ENCODE data around the gene ADNP.

The ADNP gene

DNA sequence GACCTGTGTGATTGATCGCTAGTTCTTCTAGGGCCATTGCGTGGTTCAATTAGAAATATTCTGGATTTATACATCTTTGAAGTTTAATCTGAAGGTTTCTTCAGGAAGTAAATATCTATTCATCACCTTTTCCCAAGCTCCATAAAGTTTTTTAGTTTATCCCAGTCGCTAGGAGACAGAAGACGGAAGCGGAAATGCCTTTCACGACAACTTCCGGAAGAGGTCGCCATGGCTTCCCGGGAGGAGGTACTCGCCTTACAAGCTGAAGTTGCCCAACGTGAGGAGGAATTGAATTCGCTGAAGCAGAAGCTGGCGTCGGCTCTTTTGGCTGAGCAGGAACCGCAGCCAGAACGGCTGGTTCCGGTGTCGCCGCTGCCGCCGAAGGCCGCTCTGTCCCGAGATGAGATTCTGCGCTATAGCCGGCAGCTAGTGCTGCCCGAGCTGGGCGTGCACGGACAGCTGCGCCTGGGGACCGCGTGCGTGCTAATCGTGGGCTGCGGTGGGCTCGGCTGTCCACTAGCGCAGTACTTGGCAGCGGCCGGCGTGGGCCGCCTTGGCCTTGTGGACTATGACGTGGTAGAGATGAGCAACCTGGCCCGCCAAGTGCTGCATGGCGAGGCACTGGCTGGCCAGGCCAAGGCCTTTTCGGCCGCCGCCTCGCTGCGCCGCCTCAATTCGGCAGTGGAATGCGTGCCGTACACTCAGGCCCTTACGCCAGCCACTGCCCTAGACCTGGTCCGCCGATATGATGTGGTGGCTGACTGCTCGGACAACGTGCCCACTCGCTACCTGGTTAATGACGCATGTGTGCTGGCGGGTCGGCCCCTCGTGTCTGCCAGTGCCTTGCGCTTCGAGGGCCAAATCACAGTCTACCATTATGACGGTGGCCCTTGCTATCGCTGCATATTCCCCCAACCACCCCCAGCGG, 27.6 kb upstream of the ADNP start, which contains the start of gene MOCS3:
TSS of gene MOCS3 (plus strand) at position 204 of the 928 bp plus-strand sequence. CDS start at position 229, 25 bp downstream.
- Histone ChIP-seq H3K9me3 (ENCODE audit: control insufficient read depth in 1 of 2, low read length in 2 of 2) (no peaks in the 10 kb centered on the region), H3K36me3 (ENCODE audit: control insufficient read depth in 1 of 2, insufficient read depth in 2 of 2, low read length in 2 of 2) (peaks cover 0 to 28% of the 10 kb centered on the region in 2 donors), H3K4me1 (ENCODE audit: control insufficient read depth in 1 of 2, insufficient read depth in 2 of 2, low read length in 2 of 2) (peaks cover 12 to 54% of the 10 kb centered on the region in 2 donors), H3K4me3 (ENCODE audit: low read depth in 1 of 2, low read length in 2 of 2) (peak within 1 kb of the TSS; percentile 95 to 99), H3K27me3 (ENCODE audit: low read depth, low read length) (no peaks in the 10 kb centered on the region), H3K27ac (ENCODE audit: low read length) (peak within 1 kb of the TSS; percentile 98)

DNA sequence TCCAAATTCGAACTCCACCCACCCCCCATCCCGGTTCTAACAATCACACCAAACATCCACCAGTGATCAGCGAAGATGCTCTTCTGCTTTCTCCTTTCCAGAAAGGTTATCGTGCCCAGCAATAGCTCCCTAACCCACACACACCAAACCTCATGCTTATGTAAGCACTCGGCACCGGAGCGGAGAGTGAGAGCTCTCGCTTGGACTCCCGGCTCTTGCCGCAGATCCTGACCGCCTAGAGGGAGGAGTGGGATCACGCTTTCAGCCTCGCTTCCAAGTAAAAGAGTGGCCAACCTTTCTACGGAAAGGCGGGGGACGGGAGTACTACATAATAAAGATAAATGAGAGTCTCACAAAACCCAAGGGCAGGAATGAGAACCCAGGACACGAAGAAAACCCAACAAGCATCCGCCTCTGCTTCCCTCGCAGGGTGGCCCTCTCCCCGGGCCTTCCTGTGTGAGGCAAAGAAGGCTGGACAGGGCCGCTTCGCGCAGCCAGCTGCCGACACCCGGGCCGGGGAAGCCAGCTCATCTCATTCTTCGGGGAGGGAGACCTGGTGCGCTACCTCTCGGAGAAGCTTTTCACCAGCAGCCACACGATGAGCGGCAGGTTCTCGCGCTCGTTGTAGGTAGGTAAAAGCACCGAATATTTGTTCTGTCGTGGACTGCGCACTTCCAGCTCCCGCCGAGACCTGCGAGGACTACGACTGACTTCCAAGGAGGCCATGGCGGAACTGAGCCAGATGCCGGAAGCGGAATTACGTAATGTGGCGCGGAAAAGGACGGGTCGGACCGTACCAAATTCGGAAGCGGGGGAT, 26.8 kb upstream of the ADNP start, which contains the start of gene DPM1:
TSS of gene DPM1 (minus strand) at position 735 of the 817 bp plus-strand sequence. CDS start at position 726, 9 bp downstream.
- H3K36me3 ChIP-seq (ENCODE audit: control insufficient read depth in 1 of 2, insufficient read depth in 2 of 2, low read length in 2 of 2), result peaks cover 0 to 36% of the 10 kb centered on the region in 2 donors
- H3K4me3 ChIP-seq (ENCODE audit: low read depth in 1 of 2, low read length in 2 of 2), result peak within 1 kb of the TSS; percentile 95 to 99
- no peaks in the 10 kb centered on the region for H3K27me3 ChIP-seq (ENCODE audit: low read depth, low read length)
- peak within 1 kb of the TSS; percentile 98 for H3K27ac ChIP-seq (ENCODE audit: low read length)
- no peaks in the 10 kb centered on the region for H3K9me3 ChIP-seq (ENCODE audit: control insufficient read depth in 1 of 2, low read length in 2 of 2)
- H3K4me1 ChIP-seq (ENCODE audit: control insufficient read depth in 1 of 2, insufficient read depth in 2 of 2, low read length in 2 of 2), result peaks cover 12 to 54% of the 10 kb centered on the region in 2 donors

- Histone ChIP-seq H3K9me3 (ENCODE audit: control insufficient read depth in 1 of 2, low read length in 2 of 2) (no peaks in the 10 kb centered on the region), H3K27me3 (ENCODE audit: low read depth, low read length) (no peaks in the 10 kb centered on the region), H3K4me1 (ENCODE audit: control insufficient read depth in 1 of 2, insufficient read depth in 2 of 2, low read length in 2 of 2) (peaks cover 12 to 54% of the 10 kb centered on the region in 2 donors), H3K27ac (ENCODE audit: low read length) (peak overlapping the region; percentile 98), H3K36me3 (ENCODE audit: control insufficient read depth in 1 of 2, insufficient read depth in 2 of 2, low read length in 2 of 2) (peaks cover 0 to 38% of the 10 kb centered on the region in 2 donors), H3K4me3 (ENCODE audit: low read depth in 1 of 2, low read length in 2 of 2) (peak overlapping the region; percentile 95 to 99)
Measured at GRCh38 chr20:50957276-50957675, 26.0 kb upstream of the ADNP start.

- H3K4me1 ChIP-seq (ENCODE audit: control insufficient read depth in 1 of 2, insufficient read depth in 2 of 2, low read length in 2 of 2), result peaks cover 5 to 27% of the 10 kb centered on the region in 2 donors
- H3K4me3 ChIP-seq (ENCODE audit: low read depth in 1 of 2, low read length in 2 of 2), result no peak overlapping the region
- H3K27ac ChIP-seq (ENCODE audit: low read length), result no peak overlapping the region
- no peaks in the 10 kb centered on the region for H3K9me3 ChIP-seq (ENCODE audit: control insufficient read depth in 1 of 2, low read length in 2 of 2)
- H3K36me3 ChIP-seq (ENCODE audit: control insufficient read depth in 1 of 2, insufficient read depth in 2 of 2, low read length in 2 of 2), result peaks cover 17 to 56% of the 10 kb centered on the region in 2 donors
- H3K27me3 ChIP-seq (ENCODE audit: low read depth, low read length), result no peaks in the 10 kb centered on the region
Measured at GRCh38 chr20:50953821-50954220, 22.6 kb upstream of the ADNP start.

DNA sequence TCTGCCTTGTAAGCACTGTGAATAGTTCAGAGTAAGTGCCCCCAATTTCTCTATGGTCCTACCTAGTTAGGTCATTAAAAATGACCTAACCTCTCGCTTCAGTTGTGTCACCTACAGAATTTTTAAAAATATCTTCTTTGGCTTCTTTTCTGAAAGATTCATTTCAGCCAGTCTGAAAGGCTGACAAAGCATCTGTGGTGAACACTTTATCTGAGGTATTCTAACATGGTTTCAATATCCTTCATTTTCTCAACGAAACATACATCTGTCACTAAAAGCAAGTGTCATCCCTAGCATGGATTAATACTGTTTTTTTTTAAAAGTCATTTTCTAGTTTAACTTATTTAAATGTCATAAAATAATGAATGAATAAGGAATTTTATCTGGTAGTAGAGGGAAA, 22.0 kb upstream of the ADNP start:
- Histone ChIP-seq H3K27ac (ENCODE audit: low read length) (no peak overlapping the region), H3K9me3 (ENCODE audit: control insufficient read depth in 1 of 2, low read length in 2 of 2) (no peaks in the 10 kb centered on the region), H3K4me3 (ENCODE audit: low read depth in 1 of 2, low read length in 2 of 2) (no peak overlapping the region), H3K27me3 (ENCODE audit: low read depth, low read length) (no peaks in the 10 kb centered on the region), H3K36me3 (ENCODE audit: control insufficient read depth in 1 of 2, insufficient read depth in 2 of 2, low read length in 2 of 2) (peaks cover 17 to 53% of the 10 kb centered on the region in 2 donors), H3K4me1 (ENCODE audit: control insufficient read depth in 1 of 2, insufficient read depth in 2 of 2, low read length in 2 of 2) (peaks cover 5 to 27% of the 10 kb centered on the region in 2 donors)

DNA sequence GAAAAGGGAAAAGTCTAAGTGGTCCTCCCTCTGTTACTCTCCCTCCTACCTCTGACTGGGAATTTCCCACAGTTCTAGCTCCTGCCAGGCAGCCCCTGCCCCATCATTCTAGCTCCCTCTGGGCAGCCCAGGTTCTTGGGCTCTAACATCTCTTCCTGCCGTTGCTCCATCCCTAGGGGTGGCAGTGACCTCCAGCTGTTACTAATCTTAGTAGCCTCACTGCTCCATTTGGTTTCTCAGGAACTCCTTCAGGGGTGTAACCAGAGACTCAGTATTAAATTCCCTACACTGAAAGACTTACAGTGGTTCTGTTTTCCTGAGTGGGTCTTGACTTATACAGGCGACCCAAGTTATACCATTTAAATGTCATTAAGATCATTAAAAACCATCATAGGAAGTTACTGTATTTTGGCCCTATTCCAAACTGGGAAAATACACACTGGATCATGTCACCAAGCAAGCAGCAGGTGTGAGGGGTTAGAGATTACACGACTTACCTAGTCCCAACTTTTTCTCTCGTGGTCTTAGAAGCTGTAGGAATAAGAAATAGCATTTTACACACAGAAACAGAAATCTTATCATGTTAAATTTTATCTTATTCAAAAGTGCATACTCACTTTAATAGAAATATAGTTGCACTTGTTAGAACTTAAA, 17.0 kb upstream of the ADNP start:
- Histone ChIP-seq H3K4me1 (ENCODE audit: control insufficient read depth in 1 of 2, insufficient read depth in 2 of 2, low read length in 2 of 2) (no peaks in the 10 kb centered on the region), H3K27me3 (ENCODE audit: low read depth, low read length) (no peaks in the 10 kb centered on the region), H3K9me3 (ENCODE audit: control insufficient read depth in 1 of 2, low read length in 2 of 2) (no peaks in the 10 kb centered on the region), H3K27ac (ENCODE audit: low read length) (no peak overlapping the region), H3K4me3 (ENCODE audit: low read depth in 1 of 2, low read length in 2 of 2) (no peak overlapping the region), H3K36me3 (ENCODE audit: control insufficient read depth in 1 of 2, insufficient read depth in 2 of 2, low read length in 2 of 2) (peaks cover 44 to 80% of the 10 kb centered on the region in 2 donors)

- Histone ChIP-seq H3K27ac (ENCODE audit: low read length) (no peak overlapping the region), H3K27me3 (ENCODE audit: low read depth, low read length) (no peaks in the 10 kb centered on the region), H3K36me3 (ENCODE audit: control insufficient read depth in 1 of 2, insufficient read depth in 2 of 2, low read length in 2 of 2) (peaks cover 48 to 77% of the 10 kb centered on the region in 2 donors), H3K4me1 (ENCODE audit: control insufficient read depth in 1 of 2, insufficient read depth in 2 of 2, low read length in 2 of 2) (no peaks in the 10 kb centered on the region), H3K9me3 (ENCODE audit: control insufficient read depth in 1 of 2, low read length in 2 of 2) (no peaks in the 10 kb centered on the region), H3K4me3 (ENCODE audit: low read depth in 1 of 2, low read length in 2 of 2) (no peak overlapping the region)
Measured at GRCh38 chr20:50943069-50943468, 11.8 kb upstream of the ADNP start.

- no peak overlapping the region for H3K27ac ChIP-seq (ENCODE audit: low read length)
- peaks cover 8 to 10% of the 10 kb centered on the region in 2 donors for H3K4me1 ChIP-seq (ENCODE audit: control insufficient read depth in 1 of 2, insufficient read depth in 2 of 2, low read length in 2 of 2)
- no peaks in the 10 kb centered on the region for H3K9me3 ChIP-seq (ENCODE audit: control insufficient read depth in 1 of 2, low read length in 2 of 2)
- H3K36me3 ChIP-seq (ENCODE audit: control insufficient read depth in 1 of 2, insufficient read depth in 2 of 2, low read length in 2 of 2), result peaks cover 24 to 25% of the 10 kb centered on the region in 2 donors
- no peak overlapping the region for H3K4me3 ChIP-seq (ENCODE audit: low read depth in 1 of 2, low read length in 2 of 2)
- no peaks in the 10 kb centered on the region for H3K27me3 ChIP-seq (ENCODE audit: low read depth, low read length)
Measured at GRCh38 chr20:50933589-50933988, 2.4 kb upstream of the ADNP start.

DNA sequence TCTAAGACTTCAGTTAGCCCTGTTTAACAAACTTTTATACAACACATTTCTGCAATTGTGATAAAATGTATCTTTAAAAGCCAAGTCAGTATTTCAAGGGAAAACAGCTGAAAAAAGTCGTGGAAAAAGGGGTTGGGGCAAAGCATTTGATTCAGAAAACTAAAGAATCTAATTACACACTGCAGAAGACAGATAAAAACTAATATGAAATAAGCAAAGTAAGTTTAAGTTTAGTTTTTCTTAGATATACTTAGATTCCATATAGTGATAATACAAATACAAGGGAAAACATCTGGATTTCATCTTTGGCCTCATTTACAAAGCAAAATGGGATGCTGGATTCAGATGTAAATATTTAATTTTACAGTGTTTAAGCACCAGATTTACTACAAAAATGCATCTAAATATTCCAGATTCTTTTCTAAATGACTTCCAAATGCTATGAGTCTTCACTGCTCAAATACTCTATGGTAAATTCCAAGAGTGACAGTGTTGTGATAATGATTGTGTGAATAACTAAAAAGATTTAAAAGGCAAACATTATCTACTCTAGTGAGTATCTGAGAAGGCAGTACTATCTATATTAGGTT, 1.5 kb upstream of the ADNP start:
- H3K9me3 ChIP-seq (ENCODE audit: control insufficient read depth in 1 of 2, low read length in 2 of 2), result no peaks in the 10 kb centered on the region
- no peak overlapping the region for H3K4me3 ChIP-seq (ENCODE audit: low read depth in 1 of 2, low read length in 2 of 2)
- H3K36me3 ChIP-seq (ENCODE audit: control insufficient read depth in 1 of 2, insufficient read depth in 2 of 2, low read length in 2 of 2), result peaks cover 22 to 24% of the 10 kb centered on the region in 2 donors
- no peaks in the 10 kb centered on the region for H3K27me3 ChIP-seq (ENCODE audit: low read depth, low read length)
- no peak overlapping the region for H3K27ac ChIP-seq (ENCODE audit: low read length)
- H3K4me1 ChIP-seq (ENCODE audit: control insufficient read depth in 1 of 2, insufficient read depth in 2 of 2, low read length in 2 of 2), result peaks cover 10 to 17% of the 10 kb centered on the region in 2 donors

DNA sequence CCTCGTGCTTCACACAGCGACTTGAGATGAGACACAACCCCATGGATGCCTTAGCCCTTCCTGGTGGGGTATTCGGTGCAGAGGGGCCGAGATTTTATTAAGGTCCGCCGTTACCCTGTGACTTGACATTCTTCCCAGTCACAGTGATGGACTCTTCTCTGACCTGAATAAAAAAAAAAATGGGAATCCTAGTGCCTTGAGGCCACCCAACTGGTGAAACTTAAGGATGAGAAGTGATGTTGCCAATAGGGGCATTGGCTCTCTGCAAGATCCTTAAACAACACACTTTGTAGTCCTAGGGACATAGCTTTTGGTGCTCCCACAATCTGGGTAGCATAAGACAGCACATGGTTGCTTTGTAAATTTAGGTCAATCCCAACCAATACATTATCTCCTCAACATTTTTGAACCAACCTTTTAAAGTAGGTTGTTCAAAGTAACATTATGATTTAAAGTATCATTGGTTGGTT, 814 bp upstream of the ADNP start:
- Histone ChIP-seq H3K4me3 (ENCODE audit: low read depth in 1 of 2, low read length in 2 of 2) (peak overlapping the region; percentile 35 to 63), H3K27ac (ENCODE audit: low read length) (peak overlapping the region; percentile 93), H3K36me3 (ENCODE audit: control insufficient read depth in 1 of 2, insufficient read depth in 2 of 2, low read length in 2 of 2) (peaks cover 22 to 24% of the 10 kb centered on the region in 2 donors), H3K4me1 (ENCODE audit: control insufficient read depth in 1 of 2, insufficient read depth in 2 of 2, low read length in 2 of 2) (peaks cover 10 to 17% of the 10 kb centered on the region in 2 donors), H3K9me3 (ENCODE audit: control insufficient read depth in 1 of 2, low read length in 2 of 2) (no peaks in the 10 kb centered on the region), H3K27me3 (ENCODE audit: low read depth, low read length) (no peaks in the 10 kb centered on the region)
